Cardiac muscle cell (in vitro differentiated cells and primary cell): ENCODE measurements around the gene CCL27. TPM values are rescaled to one million over a fixed set of nuclear protein-coding genes. Genes with fewer than 3 reads are reported as not detected.
A peak's percentile ranks its signal among the peaks of the same experiment; 100 is the strongest.

Experiments used
- DNase-seq, 2 donors: peaks; one replicate each; pipeline versions ENCODE4 v3.0.0 to v3.0.0-alpha.2; 2010 to 2017; ENCODE audit warnings: low read depth in 1 of 2, low spot score in 1 of 2
- H3K27ac ChIP-seq: fragments of 200-600 bp; sonication (generic); 2 replicates; pipeline ENCODE4 v1.5.1; 2016
- H3K27me3 ChIP-seq: fragments of 200-600 bp; sonication (generic); 2 replicates; pipeline ENCODE4 v1.6.0; 2016; ENCODE audit warnings: control low read depth
- H3K36me3 ChIP-seq: fragments of 200-600 bp; sonication (generic); 2 replicates; pipeline ENCODE4 v1.5.1; 2016; ENCODE audit warnings: control low read depth
- H3K4me1 ChIP-seq: fragments of 200-600 bp; sonication (generic); 2 replicates; pipeline ENCODE4 v1.8.1; 2017; ENCODE audit warnings: low read depth, mild to moderate bottlenecking, mixed run types
- H3K4me3 ChIP-seq: fragments of 200-600 bp; sonication (generic); 2 replicates; pipeline ENCODE4 v1.5.1; 2016; ENCODE audit warnings: mild to moderate bottlenecking
- H3K9me3 ChIP-seq: fragments of 200-600 bp; sonication (generic); 2 replicates; pipeline ENCODE4 v1.5.1; 2017; ENCODE audit warnings: low read depth, mild to moderate bottlenecking, control low read depth
- CTCF ChIP-seq: IDR thresholded peaks from 2 replicates; pipeline ENCODE4 v1.5.1; 2012; ENCODE audit warnings: low read depth, mild to moderate bottlenecking, low read length
- polyA plus RNA-seq: library from polyadenylated mRNA; unstranded; fragments of >200 nt; fragmentation: Nextera tagmentation; extraction: Ambion mirVana; gene quantifications from 2 replicates; pipeline ENCODE4 v1.2.1, GENCODE V29; 2016
- total RNA-seq: library from RNA; depleted of rRNA; stranded (reverse); fragments of >200 nt; gene quantifications from 2 replicates; pipeline ENCODE4 v1.2.3, GENCODE V29; 2016

Gene CCL27
- total and polyA plus RNA-seq, 2 experiments from 2014 or later = 0.77 to 1.3 TPM

DNA sequence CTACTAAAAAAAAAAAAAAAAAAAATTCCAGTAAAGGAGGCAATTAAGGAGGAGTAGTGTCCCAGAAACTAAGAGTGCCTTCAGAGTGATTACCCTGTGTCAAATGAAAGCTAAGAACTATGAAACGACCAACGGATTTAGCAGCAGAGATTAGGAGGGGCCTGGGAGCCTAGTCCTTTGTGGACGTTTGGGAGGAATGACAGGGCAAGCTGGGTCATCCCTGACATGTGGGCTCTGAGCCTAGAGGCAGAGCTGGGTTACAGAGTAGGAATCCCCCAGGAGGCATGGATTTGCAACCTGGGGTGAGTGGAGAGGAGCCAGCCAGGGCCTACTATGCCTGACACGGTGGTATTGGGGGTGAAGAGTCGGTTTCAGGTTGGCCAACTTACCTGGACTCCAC, 29.3 kb downstream of the CCL27 start:
- no peak for DNase-seq
- H3K27ac ChIP-seq = no peak overlapping the region
- H3K4me1 ChIP-seq = peaks cover 2% of the 10 kb centered on the region
- no peak for TF ChIP-seq CTCF
- no peaks in the 10 kb centered on the region for H3K9me3 ChIP-seq
- H3K27me3 ChIP-seq = peaks cover 34% of the 10 kb centered on the region
- peaks cover 3% of the 10 kb centered on the region for H3K36me3 ChIP-seq
- H3K4me3 ChIP-seq = no peak overlapping the region

GRCh38 chr9:34630402-34631154, 31.9 kb downstream of the CCL27 start:
- TF ChIP-seq CTCF = no peak
- no peak for DNase-seq
- Histone ChIP-seq H3K4me1 (no peaks in the 10 kb centered on the region), H3K9me3 (no peaks in the 10 kb centered on the region), H3K36me3 (peaks cover 3% of the 10 kb centered on the region), H3K27me3 (peaks cover 59% of the 10 kb centered on the region), H3K27ac (no peak overlapping the region), H3K4me3 (no peak overlapping the region)

DNA sequence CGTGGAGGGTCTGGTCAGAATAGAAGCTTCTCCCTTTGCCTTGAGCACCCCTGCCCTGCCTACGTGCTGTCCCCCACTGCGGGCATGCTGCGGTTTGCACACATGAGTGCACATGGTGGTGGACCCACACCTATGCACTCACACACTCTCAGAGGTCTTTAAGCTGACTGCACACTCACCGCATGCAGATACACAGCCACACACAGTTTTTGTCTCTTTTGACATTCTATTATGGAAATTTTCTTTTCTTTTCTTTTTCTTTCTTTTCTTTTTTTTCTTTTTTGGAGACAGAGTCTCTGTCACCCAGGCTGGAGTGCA, 33.0 kb downstream of the CCL27 start:
- no peak for DNase-seq
- peak overlapping the region; percentile 37 for H3K4me3 ChIP-seq
- no peaks in the 10 kb centered on the region for H3K4me1 ChIP-seq

DNA sequence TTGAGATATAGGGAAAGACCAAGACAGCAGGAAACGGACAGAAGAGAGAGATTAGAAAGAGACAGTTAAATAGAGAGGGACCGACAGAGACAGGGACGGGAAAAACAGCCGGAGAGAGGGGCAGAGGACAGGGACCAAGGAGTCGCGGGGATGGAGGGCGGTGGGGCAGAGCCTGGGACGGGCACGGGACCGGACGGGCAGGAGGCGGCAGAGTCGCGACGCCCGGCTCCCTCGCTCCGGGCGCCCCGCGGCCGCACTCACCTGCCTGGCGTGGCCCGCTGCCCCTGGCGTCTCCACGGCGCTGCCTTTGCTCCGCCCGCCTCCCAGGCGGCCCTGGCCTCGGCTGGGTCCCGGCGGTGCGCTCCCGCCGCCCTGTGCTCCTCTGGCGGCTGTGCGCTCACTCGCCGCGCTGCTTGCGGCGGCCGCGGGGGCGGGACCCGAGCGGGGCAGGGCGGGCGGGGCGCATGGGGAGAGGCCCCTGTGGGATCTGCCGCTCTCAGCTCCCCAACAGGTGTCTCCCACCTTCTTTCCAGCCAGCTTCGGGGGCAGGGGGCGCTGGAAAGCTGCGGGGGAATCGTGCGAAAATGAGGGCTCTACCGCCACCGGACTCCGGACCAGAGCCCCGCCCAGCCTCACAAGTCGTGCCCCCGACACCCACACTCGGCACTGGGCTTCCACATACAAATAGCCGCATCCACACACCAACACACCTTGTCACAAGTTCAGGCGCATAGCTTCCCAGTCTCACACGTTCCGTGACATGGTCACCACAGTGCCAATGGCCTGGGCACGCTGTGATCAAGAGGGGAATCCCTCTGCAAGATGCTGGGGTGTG, 33.6 kb downstream of the CCL27 start, which contains the start of gene ARID3C:
Gene ARID3C (minus strand): TSS at position 411 of the 835 bp plus-strand sequence. CDS start 1,052 bp downstream, outside the sequence.
- peak; percentile 15 to 72 for DNase-seq
- no peaks in the 10 kb centered on the region for H3K36me3 ChIP-seq
- H3K27me3 ChIP-seq = peaks cover 76% of the 10 kb centered on the region
- H3K4me3 ChIP-seq = peak within 1 kb of the TSS; percentile 37
- H3K9me3 ChIP-seq = no peaks in the 10 kb centered on the region
- no peak within 1 kb of the TSS for H3K27ac ChIP-seq
- no peaks in the 10 kb centered on the region for H3K4me1 ChIP-seq
- no peak for TF ChIP-seq CTCF

More for the DNA sequence above, 33.0 kb downstream of the CCL27 start:
- no peak overlapping the region for H3K27ac ChIP-seq
- no peaks in the 10 kb centered on the region for H3K36me3 ChIP-seq
- H3K9me3 ChIP-seq = no peaks in the 10 kb centered on the region
- peaks cover 71% of the 10 kb centered on the region for H3K27me3 ChIP-seq
- TF ChIP-seq CTCF = no peak

- Histone ChIP-seq H3K9me3 (no peaks in the 10 kb centered on the region), H3K4me3 (peak overlapping the region; percentile 37), H3K27ac (no peak overlapping the region), H3K27me3 (peaks cover 84% of the 10 kb centered on the region), H3K36me3 (no peaks in the 10 kb centered on the region), H3K4me1 (no peaks in the 10 kb centered on the region)
- TF ChIP-seq CTCF = no peak
- no peak for DNase-seq
Measured at GRCh38 chr9:34627716-34628655, 34.5 kb downstream of the CCL27 start.
